ENCODE data around the gene PRKRIP1. TPM values are rescaled to one million over a fixed set of nuclear protein-coding genes. Genes with fewer than 3 reads are reported as not detected.

Gene PRKRIP1
- total RNA-seq, 1 donor, result 12.4 TPM

DNA sequence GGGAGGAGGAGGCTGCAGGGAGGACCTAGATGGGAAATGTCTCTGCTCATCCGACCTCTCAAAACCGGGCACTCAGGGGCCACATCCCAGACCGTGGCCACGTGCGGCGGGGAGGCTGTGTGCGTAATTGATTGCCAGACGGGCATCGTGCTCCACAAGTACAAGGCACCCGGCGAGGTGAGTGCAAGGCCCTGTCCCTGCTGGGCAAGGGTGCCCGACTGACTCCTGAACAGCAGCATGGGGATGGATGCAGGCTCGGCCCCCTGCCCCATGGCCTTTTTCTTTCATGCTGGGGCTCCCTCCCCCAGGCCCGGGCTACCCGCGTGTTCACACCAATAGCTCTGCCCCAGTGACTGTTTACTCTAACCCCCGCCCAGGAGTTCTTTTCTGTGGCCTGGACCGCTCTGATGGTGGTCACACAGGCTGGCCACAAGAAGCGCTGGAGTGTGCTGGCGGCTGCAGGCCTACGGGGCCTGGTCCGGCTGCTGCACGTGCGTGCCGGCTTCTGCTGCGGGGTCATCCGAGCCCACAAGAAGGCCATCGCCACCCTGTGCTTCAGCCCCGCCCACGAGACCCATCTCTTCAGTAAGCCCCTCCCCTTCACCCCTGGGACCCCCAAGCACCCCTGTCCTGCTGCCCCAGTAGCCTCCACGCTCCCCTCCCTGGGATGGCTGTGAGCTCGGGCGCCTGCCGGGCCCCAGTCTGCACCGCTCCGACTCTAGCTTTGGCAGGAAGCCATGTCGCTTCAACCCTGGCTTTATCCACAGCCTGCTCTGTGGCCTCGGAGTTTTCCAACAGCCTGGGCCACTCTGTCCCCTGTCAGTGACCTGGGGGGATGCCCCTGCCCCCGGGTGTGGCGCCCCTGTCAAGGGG lies 72.6 kb downstream of the PRKRIP1 start:
- no peak for DNase-seq (ENCODE audit: low read depth)
- H3K4me3 ChIP-seq (ENCODE audit: low read depth, low read length), result no peak overlapping the region
- TF ChIP-seq, protein P1, sequence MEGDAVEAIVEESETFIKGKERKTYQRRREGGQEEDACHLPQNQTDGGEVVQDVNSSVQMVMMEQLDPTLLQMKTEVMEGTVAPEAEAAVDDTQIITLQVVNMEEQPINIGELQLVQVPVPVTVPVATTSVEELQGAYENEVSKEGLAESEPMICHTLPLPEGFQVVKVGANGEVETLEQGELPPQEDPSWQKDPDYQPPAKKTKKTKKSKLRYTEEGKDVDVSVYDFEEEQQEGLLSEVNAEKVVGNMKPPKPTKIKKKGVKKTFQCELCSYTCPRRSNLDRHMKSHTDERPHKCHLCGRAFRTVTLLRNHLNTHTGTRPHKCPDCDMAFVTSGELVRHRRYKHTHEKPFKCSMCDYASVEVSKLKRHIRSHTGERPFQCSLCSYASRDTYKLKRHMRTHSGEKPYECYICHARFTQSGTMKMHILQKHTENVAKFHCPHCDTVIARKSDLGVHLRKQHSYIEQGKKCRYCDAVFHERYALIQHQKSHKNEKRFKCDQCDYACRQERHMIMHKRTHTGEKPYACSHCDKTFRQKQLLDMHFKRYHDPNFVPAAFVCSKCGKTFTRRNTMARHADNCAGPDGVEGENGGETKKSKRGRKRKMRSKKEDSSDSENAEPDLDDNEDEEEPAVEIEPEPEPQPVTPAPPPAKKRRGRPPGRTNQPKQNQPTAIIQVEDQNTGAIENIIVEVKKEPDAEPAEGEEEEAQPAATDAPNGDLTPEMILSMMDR (IDR thresholded peaks at IDR 0.05; ENCODE audit: insufficient read depth, low read length), result no peak

DNA sequence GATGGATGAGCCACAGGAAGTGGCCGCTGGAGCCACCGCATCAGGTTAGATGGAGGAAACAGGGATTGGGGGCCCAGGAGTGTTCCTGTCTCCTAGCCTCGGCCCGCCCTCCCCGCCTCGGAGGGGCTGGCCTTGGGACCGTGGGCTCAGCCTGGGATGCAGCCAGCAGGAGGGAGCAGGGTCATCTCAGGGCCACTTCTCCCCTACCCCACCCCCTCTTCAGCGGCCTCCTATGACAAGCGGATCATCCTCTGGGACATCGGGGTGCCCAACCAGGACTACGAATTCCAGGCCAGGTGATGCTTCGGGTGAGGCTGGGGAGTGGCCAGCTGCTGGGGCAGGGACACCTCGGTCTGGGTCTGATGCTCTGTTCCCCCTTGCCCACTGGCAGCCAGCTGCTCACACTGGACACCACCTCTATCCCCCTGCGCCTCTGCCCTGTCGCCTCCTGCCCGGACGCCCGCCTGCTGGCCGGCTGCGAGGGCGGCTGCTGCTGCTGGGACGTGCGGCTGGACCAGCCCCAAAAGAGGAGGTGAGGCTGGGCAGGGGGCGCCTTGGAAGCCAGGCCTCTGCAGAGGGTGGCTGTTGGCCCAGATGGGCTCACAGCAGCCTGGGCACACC lies 73.3 kb downstream of the PRKRIP1 start:
- no peak for DNase-seq (ENCODE audit: low read depth)
- TF ChIP-seq, protein P1 (IDR thresholded peaks at IDR 0.05; ENCODE audit: insufficient read depth, low read length), result no peak
- no peak overlapping the region for H3K4me3 ChIP-seq (ENCODE audit: low read depth, low read length)

DNA sequence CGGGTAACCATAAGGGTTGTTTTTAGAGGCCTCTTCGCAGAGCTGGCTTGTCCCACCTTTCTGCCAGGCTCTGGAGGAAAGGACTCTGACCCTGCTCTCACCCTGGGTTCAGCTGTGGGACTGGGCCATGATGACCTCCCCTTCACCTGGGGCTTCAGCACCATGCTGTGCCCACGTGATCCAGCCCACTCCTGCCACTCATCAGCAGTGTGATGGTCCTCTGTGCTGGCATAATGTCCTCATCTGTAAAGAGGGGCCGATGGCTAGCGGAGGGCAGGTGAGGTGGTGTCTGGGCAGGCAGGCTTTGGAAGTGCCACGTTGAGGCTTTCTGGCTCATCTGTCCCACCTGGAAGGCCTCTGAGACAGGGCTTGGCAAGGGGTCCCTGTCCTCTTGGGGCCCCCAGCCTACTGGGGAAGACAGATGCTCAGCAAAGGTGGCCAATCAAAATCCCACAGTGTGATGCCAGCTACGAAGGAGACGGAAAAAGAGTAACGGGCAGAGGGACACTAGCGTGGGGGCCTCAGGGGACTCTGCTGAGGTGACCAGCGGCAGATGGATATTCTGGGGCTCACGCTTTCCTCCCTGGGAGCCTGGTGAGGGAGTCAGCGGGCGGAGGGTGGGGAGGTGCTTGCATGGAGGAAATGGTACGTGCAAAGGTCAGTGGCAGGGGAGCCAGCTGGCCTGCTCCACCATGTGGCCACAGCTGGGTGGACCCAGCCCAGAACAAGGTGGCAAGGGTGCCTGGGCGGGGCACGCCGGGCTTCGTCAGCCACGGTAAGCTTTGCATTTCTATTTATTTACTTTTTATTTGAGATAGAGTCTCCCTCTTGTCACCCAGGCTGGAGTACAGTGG lies 74.0 kb downstream of the PRKRIP1 start:
- TF ChIP-seq, protein P1 (IDR thresholded peaks at IDR 0.05; ENCODE audit: insufficient read depth, low read length), result no peak
- no peak for DNase-seq (ENCODE audit: low read depth)
- H3K4me3 ChIP-seq (ENCODE audit: low read depth, low read length), result no peak overlapping the region

DNA sequence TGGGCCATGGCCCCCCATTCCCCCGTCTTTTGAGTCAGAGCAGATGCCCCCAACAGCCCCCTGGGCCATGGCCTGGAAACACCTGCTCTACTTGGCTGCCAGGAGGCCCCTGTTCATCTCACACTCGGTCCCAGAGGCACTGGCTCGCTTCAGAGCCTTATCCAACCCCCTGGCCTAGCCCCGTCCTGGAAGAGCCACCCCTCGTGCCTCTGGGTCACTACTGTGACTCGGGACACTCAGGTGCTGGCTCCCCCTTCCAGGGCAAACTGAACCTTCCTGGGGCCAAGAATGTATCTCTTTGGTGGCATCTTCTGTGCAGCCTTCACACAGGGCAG lies 75.6 kb downstream of the PRKRIP1 start:
- TF ChIP-seq, protein P1 (IDR thresholded peaks at IDR 0.05; ENCODE audit: insufficient read depth, low read length), result no peak
- DNase-seq (ENCODE audit: low read depth), result no peak
- H3K4me3 ChIP-seq (ENCODE audit: low read depth, low read length), result no peak overlapping the region

DNA sequence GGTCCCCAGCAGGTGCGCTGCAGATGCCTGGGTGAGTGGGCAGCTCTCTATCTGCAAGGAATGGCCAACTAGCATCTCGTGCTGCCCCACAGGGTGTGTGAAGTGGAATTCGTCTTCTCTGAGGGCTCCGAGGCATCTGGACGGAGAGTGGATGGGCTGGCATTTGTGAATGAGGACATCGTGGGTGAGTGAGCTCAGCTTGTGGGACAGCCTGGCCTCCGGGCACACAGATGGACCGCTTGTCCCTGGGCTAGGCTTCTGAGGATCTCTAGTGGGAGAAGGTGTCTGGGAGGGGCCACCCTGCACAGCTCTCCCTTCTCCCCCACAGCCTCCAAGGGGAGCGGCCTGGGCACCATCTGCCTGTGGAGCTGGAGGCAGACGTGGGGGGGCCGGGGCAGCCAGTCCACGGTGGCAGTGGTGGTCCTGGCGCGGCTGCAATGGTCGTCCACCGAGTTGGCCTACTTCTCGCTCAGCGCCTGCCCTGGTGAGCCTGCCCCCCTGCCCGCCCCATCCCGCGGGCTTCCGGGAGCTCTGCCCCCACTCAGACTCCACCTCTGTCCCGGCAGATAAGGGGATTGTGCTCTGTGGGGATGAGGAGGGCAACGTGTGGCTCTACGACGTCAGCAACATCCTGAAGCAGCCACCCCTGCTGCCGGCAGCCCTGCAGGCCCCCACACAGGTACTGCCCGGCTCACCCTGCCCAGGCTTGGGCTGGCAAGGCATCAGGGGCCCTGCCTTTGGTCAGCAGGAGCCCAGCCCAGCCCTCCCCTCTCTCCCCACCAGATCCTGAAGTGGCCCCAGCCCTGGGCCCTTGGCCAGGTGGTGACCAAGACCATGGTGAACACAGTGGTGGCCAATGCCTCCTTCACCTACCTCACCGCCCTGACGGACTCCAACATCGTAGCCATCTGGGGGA lies 76.2 kb downstream of the PRKRIP1 start:
- H3K4me3 ChIP-seq (ENCODE audit: low read depth, low read length), result no peak overlapping the region
- no peak for DNase-seq (ENCODE audit: low read depth)
- TF ChIP-seq, protein P1 (IDR thresholded peaks at IDR 0.05; ENCODE audit: insufficient read depth, low read length), result no peak

Data from fibroblast of the aortic adventitia (primary cell).